ENCODE measurements around the gene HSPH1.

Gene HSPH1

GRCh38 chr13:31175847-31176532, 14.3 kb upstream of the HSPH1 start:
- DNase-seq = no peak

DNA sequence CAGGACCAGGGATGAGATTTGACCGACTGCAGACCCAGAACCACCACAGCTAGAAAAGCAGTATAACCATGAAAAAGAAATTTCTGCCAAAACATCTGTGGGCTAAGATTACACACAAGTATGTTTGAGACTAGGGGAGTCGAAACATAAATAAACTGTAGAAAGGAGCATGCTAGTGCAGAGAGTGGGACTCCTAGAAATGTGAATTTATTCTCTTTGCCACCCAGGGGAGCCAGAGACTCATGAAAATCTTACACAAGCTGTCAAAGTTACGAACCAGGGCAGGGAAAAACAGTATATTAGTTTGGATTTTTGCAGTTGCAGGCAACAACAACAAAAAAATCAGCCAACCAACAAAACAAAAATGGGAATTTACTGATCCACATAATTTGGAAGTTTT, 12.3 kb upstream of the HSPH1 start:
- peak; percentile 27 for DNase-seq

GRCh38 chr13:31172535-31172934, 10.8 kb upstream of the HSPH1 start:
- DNase-seq = peak; percentile 90

GRCh38 chr13:31172001-31172400, 10.3 kb upstream of the HSPH1 start:
- DNase-seq = peak; percentile 63

DNA sequence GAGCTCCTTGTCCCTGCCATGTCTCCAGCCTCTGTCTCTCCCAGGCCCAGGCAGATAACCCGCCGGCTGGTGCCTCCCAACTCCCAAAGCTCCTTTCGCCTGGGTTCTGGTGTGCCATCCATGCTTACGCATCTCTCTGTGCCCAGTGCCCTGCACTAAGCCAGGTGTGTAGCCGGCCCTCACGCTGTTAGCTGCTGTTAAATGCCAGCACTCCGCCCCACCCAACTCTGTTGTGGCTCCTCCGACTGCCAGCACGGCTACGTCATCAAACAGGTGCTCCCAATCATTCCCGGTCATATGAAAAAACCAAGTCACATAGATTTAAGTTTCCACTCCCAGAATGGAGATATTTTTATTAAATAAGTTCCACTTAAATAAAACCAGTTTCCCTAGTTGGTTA, 7.0 kb upstream of the HSPH1 start:
- no peak for DNase-seq

GRCh38 chr13:31168166-31168565, 6.5 kb upstream of the HSPH1 start:
- no peak for DNase-seq

DNA sequence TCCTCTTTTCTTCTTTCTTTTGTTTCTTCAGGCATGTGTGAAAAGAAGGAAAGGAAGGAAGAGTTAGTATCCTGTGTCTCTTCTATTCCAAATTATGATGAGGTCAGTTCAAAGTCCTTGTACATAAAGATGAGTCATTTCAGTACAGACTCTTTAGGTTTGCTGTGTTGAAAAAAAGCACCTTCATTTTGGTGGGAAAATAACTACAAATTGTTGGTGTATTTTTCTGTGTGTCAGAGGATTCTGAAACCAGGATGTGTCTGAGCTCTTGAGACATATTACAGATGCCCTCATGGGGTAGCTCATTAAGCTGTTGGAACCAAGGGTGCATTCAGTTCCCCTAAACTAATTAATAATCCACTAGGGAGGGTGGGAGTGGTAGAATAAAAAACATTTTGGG, 5.8 kb upstream of the HSPH1 start:
- peak; percentile 13 for DNase-seq

DNA sequence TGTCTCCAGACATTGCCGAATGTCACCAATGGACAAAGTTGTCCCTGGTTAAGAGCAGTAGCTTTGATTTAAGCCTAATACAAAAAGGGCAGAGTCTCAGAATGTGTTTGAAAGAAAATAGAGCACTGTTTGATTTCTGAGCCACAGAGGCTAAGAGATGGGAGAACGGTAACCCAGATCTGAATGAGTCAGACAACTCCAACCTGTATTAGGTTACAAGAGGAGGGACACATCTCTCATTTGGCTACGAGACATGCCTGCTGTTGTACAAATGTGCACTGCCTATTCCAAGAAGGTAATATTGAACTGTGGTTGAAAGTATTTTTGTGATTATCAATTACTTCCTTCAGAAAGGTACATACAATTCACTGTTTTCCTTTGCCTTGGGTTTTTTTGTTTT, 4.9 kb upstream of the HSPH1 start:
- DNase-seq = no peak

DNA sequence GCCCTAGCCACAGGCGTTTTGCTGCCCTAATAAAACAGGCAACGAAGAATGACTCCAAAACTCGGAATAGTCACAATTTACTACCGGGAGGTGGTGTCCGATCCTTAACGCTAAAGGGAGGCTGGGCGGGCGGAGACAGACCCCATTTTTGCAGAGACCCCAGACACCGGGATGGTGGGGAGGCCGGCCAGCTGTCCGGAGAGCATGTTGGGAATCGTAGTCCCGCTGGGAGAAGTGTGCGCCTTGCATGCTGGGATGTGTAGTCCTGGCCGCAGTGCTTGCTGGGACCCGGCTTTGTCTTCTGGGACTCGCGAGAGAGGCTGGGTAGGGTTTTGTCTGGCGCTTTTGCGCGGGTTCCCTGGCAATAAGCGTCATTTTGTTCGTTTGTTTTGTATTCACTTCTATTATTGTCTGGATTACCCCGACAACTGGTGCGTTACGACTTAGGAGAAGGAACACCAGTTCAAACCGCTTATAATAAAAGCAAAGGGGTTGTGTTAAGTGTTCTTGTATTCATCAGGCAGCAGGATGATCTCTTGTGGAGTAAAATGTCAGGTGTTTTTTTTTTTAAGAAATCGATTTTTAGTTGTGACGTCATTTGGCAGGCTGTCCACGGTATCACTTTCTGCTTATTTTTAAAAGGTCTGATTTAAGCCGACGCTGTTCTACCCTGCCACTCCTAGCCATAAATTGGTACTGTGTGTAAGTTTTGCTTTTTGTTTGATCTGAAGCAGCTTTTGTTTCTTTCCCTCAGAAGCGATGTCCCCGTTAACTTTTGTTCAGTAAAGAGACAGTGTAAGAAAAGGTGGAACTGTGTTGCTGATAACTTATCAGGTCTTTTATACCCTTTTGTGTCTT, 676 bp upstream of the HSPH1 start:
- peak; percentile 98 for DNase-seq

DNA sequence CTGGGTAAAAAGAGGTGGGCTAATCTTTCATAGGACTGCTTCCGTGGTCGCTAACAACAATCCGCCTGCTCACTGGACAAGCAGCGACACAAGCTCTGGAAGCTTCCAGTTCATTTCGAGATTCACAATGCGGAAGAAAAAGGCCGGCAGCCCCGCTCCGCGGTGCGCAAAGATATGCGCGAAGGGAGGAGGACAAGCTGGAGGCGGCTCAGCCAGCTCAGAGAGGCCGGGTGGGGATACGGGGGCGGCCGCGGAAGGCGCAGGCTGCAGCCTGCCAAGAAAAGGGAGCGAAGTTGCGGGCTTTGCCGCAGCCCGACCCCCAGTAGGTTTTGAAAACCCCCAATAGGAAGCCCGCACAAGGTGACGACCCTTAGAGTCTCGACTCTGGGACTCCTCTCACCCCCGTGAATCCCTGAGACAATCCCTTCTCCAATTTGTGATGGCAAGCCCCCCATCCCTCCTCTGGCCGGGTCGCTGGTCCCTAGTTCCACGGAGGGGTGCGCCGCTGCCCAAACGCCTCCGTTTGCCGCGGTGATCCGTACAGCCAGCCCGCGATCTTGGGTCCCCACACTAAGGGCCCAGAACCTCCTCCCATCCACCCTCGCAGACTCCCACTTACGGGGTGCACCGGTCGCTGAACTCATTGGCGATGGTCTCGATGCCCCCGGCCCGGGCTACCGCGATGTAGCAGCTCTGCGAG, 697 bp downstream of the HSPH1 start:
- peak; percentile 64 for DNase-seq

- no peak for DNase-seq
These were observed 2.4 kb downstream of the HSPH1 start for GRCh38 chr13:31159306-31159705.

DNA sequence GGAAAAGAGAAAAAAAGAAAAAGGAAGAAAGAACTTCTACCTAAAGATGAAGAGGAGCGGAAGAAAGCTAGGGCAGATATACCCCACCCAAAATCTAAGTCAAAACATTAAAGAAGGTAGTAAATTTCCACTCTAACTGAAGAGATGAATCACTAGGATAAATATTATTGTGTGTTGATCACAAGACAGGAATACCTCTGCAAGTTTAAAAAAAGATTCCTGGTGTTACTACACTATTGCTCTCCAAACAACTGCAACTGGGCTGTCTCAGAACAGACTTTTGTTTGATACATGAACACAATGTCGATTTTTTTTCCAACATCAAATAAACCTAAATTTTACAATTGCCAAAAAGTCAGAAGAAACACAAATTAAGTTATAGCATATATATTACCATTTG, 6.8 kb downstream of the HSPH1 start:
- DNase-seq = peak; percentile 59

- DNase-seq = no peak
These were observed 9.9 kb downstream of the HSPH1 start for GRCh38 chr13:31151837-31152236.

- DNase-seq = no peak
These were observed 11.3 kb downstream of the HSPH1 start for GRCh38 chr13:31150315-31150985.

GRCh38 chr13:31149604-31150003, 12.1 kb downstream of the HSPH1 start:
- DNase-seq = no peak

GRCh38 chr13:31145417-31145816, 16.3 kb downstream of the HSPH1 start:
- DNase-seq = no peak

DNA sequence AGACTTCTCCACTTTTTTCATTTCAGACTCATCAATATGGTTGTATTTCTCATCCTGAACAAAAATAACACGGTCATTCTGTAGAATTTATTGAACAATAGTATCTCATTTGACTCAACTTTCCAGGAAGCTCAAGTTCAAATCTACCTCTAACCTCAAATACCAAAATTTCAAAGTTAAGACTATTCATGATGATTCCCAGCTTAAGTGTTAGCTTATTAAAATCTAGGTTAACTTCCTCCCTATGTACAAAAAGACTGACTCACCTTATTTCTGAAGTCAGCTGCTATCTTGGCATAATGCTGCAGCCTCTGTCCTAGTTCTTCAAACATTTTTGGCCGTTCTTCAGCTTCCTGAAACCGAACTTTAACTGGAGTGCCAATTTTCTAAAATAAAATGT, 23.2 kb downstream of the HSPH1 start:
- no peak for DNase-seq

GRCh38 chr13:31136724-31137123, 25.0 kb downstream of the HSPH1 start:
- no peak for DNase-seq

DNA sequence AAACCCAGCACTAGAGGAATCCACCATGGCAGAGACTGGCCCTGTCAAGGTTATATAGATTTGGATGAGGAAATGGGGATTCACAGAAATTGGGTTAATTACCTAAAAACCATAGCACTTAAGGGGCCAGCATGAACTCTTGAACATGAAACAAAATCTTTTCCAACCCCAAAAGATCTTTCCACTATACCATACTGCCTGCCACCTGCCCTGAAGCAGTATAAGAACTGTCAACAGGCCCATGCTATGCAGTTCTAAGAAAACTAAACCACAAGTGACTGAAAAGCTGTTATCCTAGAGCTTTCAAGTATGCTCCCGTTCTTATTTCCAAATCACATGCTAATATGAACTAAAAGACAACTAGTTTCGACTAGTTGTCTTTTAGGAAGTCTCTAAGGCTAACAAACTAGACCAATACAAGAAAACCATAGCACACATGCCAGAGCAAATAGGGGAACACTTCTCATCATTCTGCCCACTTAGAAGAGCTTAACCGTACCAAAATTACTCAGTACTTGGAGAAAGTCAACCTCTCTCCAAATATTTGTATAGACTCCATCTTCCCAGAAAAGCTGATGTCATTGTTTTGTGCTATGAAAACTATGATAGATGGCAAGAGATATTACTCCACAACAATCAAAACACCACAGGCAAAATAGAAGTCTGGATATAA, 27.5 kb downstream of the HSPH1 start:
- no peak for DNase-seq

- no peak for DNase-seq
These were observed 28.1 kb downstream of the HSPH1 start for GRCh38 chr13:31133621-31134020.

DNA sequence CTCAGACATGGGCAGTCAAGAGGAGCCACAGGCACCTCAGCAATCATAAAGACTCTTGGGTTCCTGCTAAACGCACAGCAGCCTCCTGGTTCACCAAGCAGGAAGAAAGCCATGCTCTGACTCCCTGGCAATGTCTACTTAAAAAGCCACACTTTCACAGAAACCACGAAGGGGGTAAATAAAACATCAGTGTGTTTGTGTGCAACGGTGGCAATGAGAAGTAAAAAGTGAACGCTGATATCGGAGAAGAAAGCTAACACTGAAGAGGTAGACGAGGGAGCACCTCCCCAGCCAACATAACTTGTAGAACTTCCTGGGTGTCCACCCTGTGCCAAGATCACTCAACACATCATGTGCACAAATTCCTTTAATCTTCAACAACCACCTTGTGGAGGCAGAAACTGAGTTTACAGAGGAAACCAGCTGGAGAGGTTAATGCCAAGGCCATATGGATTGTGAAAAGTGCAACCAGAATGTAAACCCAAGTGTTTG, 30.2 kb downstream of the HSPH1 start:
- DNase-seq = no peak

GRCh38 chr13:31129419-31129818, 32.3 kb downstream of the HSPH1 start:
- no peak for DNase-seq

All from HCEC 1CT (cell line).